ENCODE results near the gene SLC35G3.
"Not testable (repeated sequence)": the region's sequence is repeated elsewhere in the genome, so short reads cannot be mapped to it uniquely, and the experiment has no call there.

The SLC35G3 gene

GRCh38 chr17:35164716-35165115 is 29.5 kb downstream of the SLC35G3 start:
- DNase-seq (ENCODE audit: low read depth, low spot score) = no peak

- no peak for DNase-seq (ENCODE audit: low read depth, low spot score)
Measured at GRCh38 chr17:35163886-35164285, 30.3 kb downstream of the SLC35G3 start.

- DNase-seq (ENCODE audit: low read depth, low spot score) = no peak
Measured at GRCh38 chr17:35162755-35163154, 31.4 kb downstream of the SLC35G3 start.

GRCh38 chr17:35161281-35161761 is 32.9 kb downstream of the SLC35G3 start:
- DNase-seq (ENCODE audit: low read depth, low spot score) = no peak

GRCh38 chr17:35160354-35161201 is 33.6 kb downstream of the SLC35G3 start:
- DNase-seq (ENCODE audit: low read depth, low spot score) = no peak

- DNase-seq (ENCODE audit: low read depth, low spot score) = no peak
Measured at GRCh38 chr17:35159940-35160339, 34.3 kb downstream of the SLC35G3 start.

- no peak for DNase-seq (ENCODE audit: low read depth, low spot score)
Measured at GRCh38 chr17:35155246-35155645, 38.9 kb downstream of the SLC35G3 start.

GRCh38 chr17:35154196-35155165 is 39.7 kb downstream of the SLC35G3 start:
- DNase-seq (ENCODE audit: low read depth, low spot score) = no peak

GRCh38 chr17:35152421-35153140 is 41.6 kb downstream of the SLC35G3 start:
- no peak for DNase-seq (ENCODE audit: low read depth, low spot score)

GRCh38 chr17:35151080-35151479 is 43.1 kb downstream of the SLC35G3 start:
- DNase-seq (ENCODE audit: low read depth, low spot score) = not testable (repeated sequence)

GRCh38 chr17:35149941-35150340 is 44.3 kb downstream of the SLC35G3 start:
- DNase-seq (ENCODE audit: low read depth, low spot score) = no peak

GRCh38 chr17:35148144-35148543 is 46.0 kb downstream of the SLC35G3 start:
- DNase-seq (ENCODE audit: low read depth, low spot score) = no peak

- DNase-seq (ENCODE audit: low read depth, low spot score) = no peak
Measured at GRCh38 chr17:35147375-35147905, 46.8 kb downstream of the SLC35G3 start, which contains the start of gene UNC45B. Gene UNC45B (plus strand): TSS chr17:35147817. CDS start chr17:35148264, 447 bp downstream.

GRCh38 chr17:35146214-35146833 is 47.9 kb downstream of the SLC35G3 start:
- no peak for DNase-seq (ENCODE audit: low read depth, low spot score)

GRCh38 chr17:35144840-35145239 is 49.4 kb downstream of the SLC35G3 start:
- DNase-seq (ENCODE audit: low read depth, low spot score) = no peak

Measured in activated CD4-positive, CD25-positive, alpha-beta regulatory T cell treated with anti-CD3 and anti-CD28 coated beads, Interleukin-2, amount 50 U/mL, for 16 hours (primary cell).